Measurements from ENCODE around the gene PRKCA. TPM values are rescaled to one million over a fixed set of nuclear protein-coding genes. Genes with fewer than 3 reads are reported as not detected.

The PRKCA gene
- total RNA-seq, 1 donor from 2014 or later, result 5.6 TPM

DNA sequence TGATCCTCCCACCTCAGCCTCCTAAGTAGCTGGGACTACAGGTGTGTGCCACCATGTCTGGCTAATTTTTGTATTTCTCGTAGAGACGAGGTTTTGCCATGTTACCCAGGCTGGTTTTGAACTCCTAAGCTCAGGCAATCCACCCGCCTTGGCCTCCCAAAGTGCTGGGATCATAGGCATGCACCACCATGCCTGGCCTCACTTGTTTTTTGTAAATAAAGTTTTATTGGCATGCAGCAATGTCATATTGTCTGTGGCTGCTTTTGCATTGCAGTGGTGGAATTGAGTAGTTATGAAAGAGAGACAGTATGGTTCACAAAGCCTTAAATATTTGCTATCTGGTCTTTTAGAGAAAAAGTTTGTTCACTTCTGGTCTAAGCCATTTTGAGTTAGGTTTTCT is 124.7 kb downstream of the PRKCA start:
- intact Hi-C loops (cut with micrococcal nuclease), result no loop called here
- peaks cover 5% of the 10 kb centered on the region for H3K4me1 ChIP-seq

DNA sequence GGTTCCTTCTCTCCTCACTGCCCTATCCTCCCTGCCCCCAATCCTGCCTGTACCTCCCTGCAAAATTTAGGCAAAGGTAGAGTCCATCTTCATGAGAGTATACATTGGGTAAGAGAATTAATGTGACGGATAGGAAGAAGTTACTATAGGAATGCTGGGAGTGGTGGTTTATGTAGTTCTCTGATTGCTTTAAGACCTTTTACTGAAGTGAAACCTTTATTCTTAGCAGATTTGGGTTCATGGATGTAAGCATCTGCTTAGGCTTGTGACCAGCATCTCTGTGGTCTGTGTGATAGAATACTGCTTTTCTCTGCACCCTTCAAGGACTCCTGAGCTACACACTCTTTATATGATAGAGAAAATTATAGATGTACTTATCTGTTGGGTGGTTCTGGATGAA is 127.3 kb downstream of the PRKCA start:
- H3K36me3 ChIP-seq, result no peaks in the 10 kb centered on the region
- H3K4me1 ChIP-seq, result no peaks in the 10 kb centered on the region
- no peak overlapping the region for H3K4me3 ChIP-seq
- H3K9me3 ChIP-seq (replicated peaks), result no peaks in the 10 kb centered on the region
- H3K27ac ChIP-seq (replicated peaks), result no peak overlapping the region
- no peak for DNase-seq
- TF ChIP-seq, protein P1, sequence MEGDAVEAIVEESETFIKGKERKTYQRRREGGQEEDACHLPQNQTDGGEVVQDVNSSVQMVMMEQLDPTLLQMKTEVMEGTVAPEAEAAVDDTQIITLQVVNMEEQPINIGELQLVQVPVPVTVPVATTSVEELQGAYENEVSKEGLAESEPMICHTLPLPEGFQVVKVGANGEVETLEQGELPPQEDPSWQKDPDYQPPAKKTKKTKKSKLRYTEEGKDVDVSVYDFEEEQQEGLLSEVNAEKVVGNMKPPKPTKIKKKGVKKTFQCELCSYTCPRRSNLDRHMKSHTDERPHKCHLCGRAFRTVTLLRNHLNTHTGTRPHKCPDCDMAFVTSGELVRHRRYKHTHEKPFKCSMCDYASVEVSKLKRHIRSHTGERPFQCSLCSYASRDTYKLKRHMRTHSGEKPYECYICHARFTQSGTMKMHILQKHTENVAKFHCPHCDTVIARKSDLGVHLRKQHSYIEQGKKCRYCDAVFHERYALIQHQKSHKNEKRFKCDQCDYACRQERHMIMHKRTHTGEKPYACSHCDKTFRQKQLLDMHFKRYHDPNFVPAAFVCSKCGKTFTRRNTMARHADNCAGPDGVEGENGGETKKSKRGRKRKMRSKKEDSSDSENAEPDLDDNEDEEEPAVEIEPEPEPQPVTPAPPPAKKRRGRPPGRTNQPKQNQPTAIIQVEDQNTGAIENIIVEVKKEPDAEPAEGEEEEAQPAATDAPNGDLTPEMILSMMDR (IDR thresholded peaks at IDR 0.05; ENCODE audit: borderline replicate concordance), result no peak
- intact Hi-C loops (cut with micrococcal nuclease), result no loop called here
- H3K27me3 ChIP-seq (ENCODE audit: low read depth), result no peaks in the 10 kb centered on the region

More for the DNA sequence above, 124.7 kb downstream of the PRKCA start:
- Histone ChIP-seq H3K27me3 (ENCODE audit: low read depth) (no peaks in the 10 kb centered on the region), H3K36me3 (no peaks in the 10 kb centered on the region), H3K4me3 (no peak overlapping the region), H3K27ac (replicated peaks) (no peak overlapping the region), H3K9me3 (replicated peaks) (no peaks in the 10 kb centered on the region)
- TF ChIP-seq, protein P1 (IDR thresholded peaks at IDR 0.05; ENCODE audit: borderline replicate concordance), result no peak
- DNase-seq, result no peak

DNA sequence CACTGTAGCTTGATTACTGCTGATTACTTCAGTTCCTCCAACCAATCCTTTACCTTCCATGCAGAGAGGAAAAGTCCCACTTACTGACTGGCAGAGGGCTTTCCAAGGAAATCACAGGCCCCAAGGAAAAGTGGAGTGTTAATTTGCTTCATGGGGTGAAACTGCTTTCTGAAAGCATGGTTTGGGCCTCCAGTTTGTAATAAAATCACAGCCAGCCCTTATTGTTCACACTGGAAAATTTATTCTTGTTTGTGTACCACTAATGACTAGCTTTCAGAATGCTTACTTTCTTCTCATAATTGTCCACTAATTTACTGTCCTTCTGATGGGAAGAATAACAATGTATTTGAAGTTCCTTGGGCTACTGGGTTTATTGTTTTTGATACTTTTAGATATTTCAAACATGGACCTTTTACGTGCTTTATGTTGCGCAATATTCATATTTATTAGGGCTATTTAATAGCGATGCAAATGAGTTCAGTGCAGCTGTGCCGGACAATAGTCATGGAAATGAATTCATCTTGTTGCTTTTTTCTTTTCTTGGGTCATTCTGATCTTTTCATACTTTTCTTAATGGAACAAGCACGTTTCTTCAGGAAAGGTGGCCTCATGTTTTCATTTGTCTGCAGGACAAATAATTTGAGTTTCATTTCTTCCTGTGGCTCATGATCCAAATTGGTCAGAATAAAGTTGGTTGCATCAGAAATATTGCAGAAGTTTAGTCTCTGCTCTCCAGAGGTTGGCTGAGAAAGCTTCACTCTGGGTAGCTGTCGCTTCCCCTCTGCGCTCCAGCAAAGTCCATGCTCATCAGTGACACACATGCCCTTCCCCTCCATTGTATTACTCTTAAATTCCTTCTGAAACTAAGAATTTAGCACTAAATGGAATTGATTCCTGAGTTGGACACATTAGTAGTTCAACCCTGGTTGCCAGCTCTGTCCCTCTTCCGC is 128.7 kb downstream of the PRKCA start:
- TF ChIP-seq, protein P1 (IDR thresholded peaks at IDR 0.05; ENCODE audit: borderline replicate concordance), result no peak
- H3K27me3 ChIP-seq (ENCODE audit: low read depth), result no peaks in the 10 kb centered on the region
- H3K36me3 ChIP-seq, result no peaks in the 10 kb centered on the region
- no peaks in the 10 kb centered on the region for H3K9me3 ChIP-seq (replicated peaks)
- intact Hi-C loops (cut with micrococcal nuclease), result no loop called here
- H3K4me1 ChIP-seq, result no peaks in the 10 kb centered on the region
- no peak overlapping the region for H3K4me3 ChIP-seq
- H3K27ac ChIP-seq (replicated peaks), result no peak overlapping the region
- DNase-seq, result no peak

DNA sequence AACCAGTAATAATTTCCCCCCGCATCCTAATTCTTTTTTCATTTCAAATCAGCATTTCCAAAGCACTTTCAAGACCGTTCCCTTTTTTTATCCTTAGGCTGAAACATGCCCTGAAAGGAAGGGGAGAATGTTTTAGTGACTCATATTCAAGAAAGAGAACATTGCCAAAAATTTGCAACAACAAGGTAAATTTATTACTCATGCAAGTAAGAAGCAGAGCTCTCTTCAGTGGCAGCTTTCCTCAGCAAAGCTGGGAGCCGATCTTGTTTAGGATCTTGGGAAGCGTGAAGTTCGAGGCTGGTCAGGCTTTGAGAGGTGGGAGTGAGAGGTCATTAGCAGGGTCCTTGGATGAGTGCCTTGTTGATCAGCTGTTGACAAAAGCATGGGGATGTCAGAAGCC is 129.5 kb downstream of the PRKCA start:
- intact Hi-C loops (cut with micrococcal nuclease), result no loop called here
- H3K9me3 ChIP-seq (replicated peaks), result no peaks in the 10 kb centered on the region
- TF ChIP-seq, protein P1 (IDR thresholded peaks at IDR 0.05; ENCODE audit: borderline replicate concordance), result no peak
- no peak for DNase-seq
- H3K27me3 ChIP-seq (ENCODE audit: low read depth), result no peaks in the 10 kb centered on the region
- no peaks in the 10 kb centered on the region for H3K36me3 ChIP-seq
- no peaks in the 10 kb centered on the region for H3K4me1 ChIP-seq
- no peak overlapping the region for H3K4me3 ChIP-seq
- H3K27ac ChIP-seq (replicated peaks), result no peak overlapping the region

DNA sequence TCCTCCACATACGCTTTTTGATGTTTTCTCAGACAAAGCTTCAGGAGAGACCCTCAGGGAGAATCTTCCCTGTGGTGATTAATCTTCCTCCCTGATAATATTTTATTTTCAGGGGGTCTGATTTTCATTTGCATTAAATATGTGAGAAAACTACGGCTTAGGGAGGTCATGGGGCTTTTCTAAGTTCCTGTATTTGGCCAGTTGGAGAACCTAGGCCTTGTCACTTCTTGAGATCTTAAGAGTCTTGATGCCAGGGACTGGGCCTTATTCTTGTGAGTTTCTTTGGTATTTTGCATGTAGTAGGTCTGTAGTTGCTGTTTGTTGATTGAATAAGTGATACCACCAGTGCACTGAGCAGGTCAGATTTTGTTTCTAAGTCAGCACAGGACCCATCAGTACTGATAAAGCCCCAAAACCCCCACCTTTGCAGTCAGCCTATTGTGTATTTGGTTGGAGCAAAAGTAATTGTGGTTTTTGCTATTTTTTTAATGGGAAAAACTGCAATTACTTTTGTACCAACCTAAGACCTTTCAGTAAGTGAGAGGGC is 130.1 kb downstream of the PRKCA start:
- Histone ChIP-seq H3K4me3 (no peak overlapping the region), H3K4me1 (no peaks in the 10 kb centered on the region), H3K27me3 (ENCODE audit: low read depth) (no peaks in the 10 kb centered on the region), H3K27ac (replicated peaks) (no peak overlapping the region), H3K9me3 (replicated peaks) (no peaks in the 10 kb centered on the region), H3K36me3 (no peaks in the 10 kb centered on the region)
- intact Hi-C loops (cut with micrococcal nuclease), result no loop called here
- TF ChIP-seq, protein P1 (IDR thresholded peaks at IDR 0.05; ENCODE audit: borderline replicate concordance), result no peak
- DNase-seq, result no peak
